Testis (tissue), 2 donors: ENCODE measurements around the gene GRHPR.

Experiments used
- POLR2A ChIP-seq: fragments of 450-650 bp; IDR thresholded peaks from one replicate; pipeline ENCODE4 v1.6.1; 2017; ENCODE audit warnings: antibody characterized with exemption, mild to moderate bottlenecking, moderate library complexity
- TF ChIP-seq, protein P1 (sequence below), 3 experiments: fragments of 450-650 bp in 2 of 3; fragments of 200-600 bp in 1 of 3; sonication (generic) in 1 of 3; IDR thresholded peaks; one replicate each; pipeline ENCODE4 v1.5.1; 2016 to 2019; ENCODE audit warnings: antibody characterized with exemption in 3 of 3, mild to moderate bottlenecking in 2 of 3, moderate library complexity in 1 of 3

DNA sequence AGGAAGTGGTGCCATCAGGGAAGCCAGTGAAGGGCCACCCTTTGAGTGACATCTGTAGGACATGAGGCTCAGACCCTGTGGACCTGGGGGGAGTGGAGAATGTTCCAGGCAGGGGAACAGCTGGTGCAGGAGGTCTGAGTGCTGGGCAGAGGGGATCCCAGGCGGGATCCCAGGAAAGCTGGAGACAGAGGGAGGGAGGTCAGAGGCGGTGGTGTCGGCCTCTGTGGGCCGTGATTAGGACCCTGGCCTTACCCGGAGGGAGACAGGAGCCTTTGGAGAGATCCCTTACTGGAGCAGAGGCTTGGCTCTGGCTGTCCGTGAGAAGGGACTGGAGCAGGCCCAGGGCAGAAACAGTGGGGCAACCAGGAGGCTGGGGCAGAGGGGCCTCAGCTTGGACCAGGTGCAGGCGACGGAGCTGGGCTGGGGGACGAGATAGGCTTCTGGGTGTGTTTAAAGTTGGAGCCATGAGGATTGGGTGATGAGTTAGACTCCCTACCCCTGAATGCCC, 12.1 kb upstream of the GRHPR start:
- TF ChIP-seq, protein P1, sequence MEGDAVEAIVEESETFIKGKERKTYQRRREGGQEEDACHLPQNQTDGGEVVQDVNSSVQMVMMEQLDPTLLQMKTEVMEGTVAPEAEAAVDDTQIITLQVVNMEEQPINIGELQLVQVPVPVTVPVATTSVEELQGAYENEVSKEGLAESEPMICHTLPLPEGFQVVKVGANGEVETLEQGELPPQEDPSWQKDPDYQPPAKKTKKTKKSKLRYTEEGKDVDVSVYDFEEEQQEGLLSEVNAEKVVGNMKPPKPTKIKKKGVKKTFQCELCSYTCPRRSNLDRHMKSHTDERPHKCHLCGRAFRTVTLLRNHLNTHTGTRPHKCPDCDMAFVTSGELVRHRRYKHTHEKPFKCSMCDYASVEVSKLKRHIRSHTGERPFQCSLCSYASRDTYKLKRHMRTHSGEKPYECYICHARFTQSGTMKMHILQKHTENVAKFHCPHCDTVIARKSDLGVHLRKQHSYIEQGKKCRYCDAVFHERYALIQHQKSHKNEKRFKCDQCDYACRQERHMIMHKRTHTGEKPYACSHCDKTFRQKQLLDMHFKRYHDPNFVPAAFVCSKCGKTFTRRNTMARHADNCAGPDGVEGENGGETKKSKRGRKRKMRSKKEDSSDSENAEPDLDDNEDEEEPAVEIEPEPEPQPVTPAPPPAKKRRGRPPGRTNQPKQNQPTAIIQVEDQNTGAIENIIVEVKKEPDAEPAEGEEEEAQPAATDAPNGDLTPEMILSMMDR (IDR thresholded peaks at IDR 0.05), result no peak
- TF ChIP-seq POLR2A, result no peak
